DOHH2 (cell line): ENCODE results near the gene NCOA5.

Experiments used
- H3F3A ChIP-seq: fragments of 200-600 bp; sonication (generic), shearing (Covaris generic); 2 replicates; pipeline ENCODE4 v1.6.0; 2016; ENCODE audit warnings: antibody characterized with exemption, mild to moderate bottlenecking; ENCODE audit not compliant: control insufficient read depth, insufficient read depth
- H3K27ac ChIP-seq: fragments of 200-600 bp; sonication (generic); 2 replicates; pipeline ENCODE4 v1.5.1; 2014; ENCODE audit warnings: low read depth, mild to moderate bottlenecking, low read length, moderate library complexity
- H3K27me3 ChIP-seq: fragments of 200-600 bp; sonication (generic); 2 replicates; pipeline ENCODE4 v1.6.1; 2014; ENCODE audit warnings: mild to moderate bottlenecking, low read length, mixed read lengths; ENCODE audit not compliant: control insufficient read depth
- H3K36me3 ChIP-seq: fragments of 200-600 bp; sonication (generic); 2 replicates; pipeline ENCODE4 v1.6.1; 2014; ENCODE audit warnings: mild to moderate bottlenecking, low read length, moderate library complexity, mixed read lengths; ENCODE audit not compliant: control insufficient read depth
- H3K4me1 ChIP-seq: fragments of 200-600 bp; sonication (generic); 2 replicates; pipeline ENCODE4 v1.6.1; 2014; ENCODE audit warnings: mild to moderate bottlenecking, low read length, mixed read lengths; ENCODE audit not compliant: control insufficient read depth
- H3K4me2 ChIP-seq: fragments of 200-600 bp; sonication (generic); 2 replicates; pipeline ENCODE4 v1.6.0; 2014; ENCODE audit warnings: mild to moderate bottlenecking, low read length, moderate library complexity
- H3K4me3 ChIP-seq: fragments of 200-600 bp; sonication (generic); 2 replicates; pipeline ENCODE4 v1.5.1; 2014; ENCODE audit warnings: mild to moderate bottlenecking, low read length, mixed read lengths
- H3K79me2 ChIP-seq: fragments of 200-600 bp; sonication (generic); 2 replicates; pipeline ENCODE4 v1.6.1; 2014; ENCODE audit warnings: mild to moderate bottlenecking, low read length, mixed read lengths; ENCODE audit not compliant: control insufficient read depth
- H3K9me2 ChIP-seq: fragments of 200-600 bp; sonication (generic); replicated peaks from 2 replicates; pipeline ENCODE4 v1.6.1; 2014; ENCODE audit warnings: mild to moderate bottlenecking, low read length, mixed read lengths; ENCODE audit not compliant: control insufficient read depth
- H3K9me3 ChIP-seq: fragments of 200-600 bp; sonication (generic); 2 replicates; pipeline ENCODE4 v1.6.1; 2014; ENCODE audit warnings: antibody characterized with exemption, low read length, mixed read lengths; ENCODE audit not compliant: control insufficient read depth, insufficient read depth
- H4K20me1 ChIP-seq: fragments of 200-600 bp; sonication (generic); 2 replicates; pipeline ENCODE4 v1.6.0; 2014; ENCODE audit warnings: low read depth, mild to moderate bottlenecking, antibody characterized with exemption, low read length, moderate library complexity; ENCODE audit not compliant: control insufficient read depth, insufficient read depth
- CTCF ChIP-seq: fragments of 200-600 bp; sonication (generic); IDR thresholded peaks from one replicate; pipeline ENCODE4 v1.5.1; 2014; ENCODE audit warnings: antibody characterized with exemption, mild to moderate bottlenecking, low read depth, low read length; ENCODE audit not compliant: poor library complexity, severe bottlenecking
- EZH2phosphoT487 ChIP-seq: fragments of 200-600 bp; sonication (generic); IDR thresholded peaks from 2 replicates; pipeline ENCODE4 v1.6.1; 2017; ENCODE audit warnings: borderline replicate concordance, mild to moderate bottlenecking, antibody characterized with exemption, low read length, moderate library complexity, mixed read lengths

Gene NCOA5

GRCh38 chr20:46108435-46108841 lies 18.7 kb upstream of the NCOA5 start:
- H3K4me3 ChIP-seq, result no peak overlapping the region
- H3F3A ChIP-seq, result no peaks in the 10 kb centered on the region; the same call in 1 of the 2 replicates
- no peak for TF ChIP-seq EZH2phosphoT487
- TF ChIP-seq CTCF, result no peak
- H3K4me2 ChIP-seq, result no peak overlapping the region
- peaks cover 32% of the 10 kb centered on the region for H3K4me1 ChIP-seq
- H3K27me3 ChIP-seq, result peaks cover 58% of the 10 kb centered on the region
- H3K36me3 ChIP-seq, result no peaks in the 10 kb centered on the region
- H3K9me3 ChIP-seq, result no peaks in the 10 kb centered on the region
- no peak overlapping the region for H3K27ac ChIP-seq
- H4K20me1 ChIP-seq, result no peaks in the 10 kb centered on the region
- H3K9me2 ChIP-seq, result no peaks in the 10 kb centered on the region
- no peaks in the 10 kb centered on the region for H3K79me2 ChIP-seq

- Histone ChIP-seq H3K36me3 (no peaks in the 10 kb centered on the region), H3K4me1 (peaks cover 25% of the 10 kb centered on the region), H3K9me2 (no peaks in the 10 kb centered on the region), H3K27ac (no peak overlapping the region), H3K9me3 (no peaks in the 10 kb centered on the region), H3K4me3 (no peak overlapping the region), H4K20me1 (no peaks in the 10 kb centered on the region), H3K4me2 (no peak overlapping the region), H3F3A (no peaks in the 10 kb centered on the region; the same call in 1 of the 2 replicates), H3K27me3 (peaks cover 52% of the 10 kb centered on the region), H3K79me2 (no peaks in the 10 kb centered on the region)
- TF ChIP-seq CTCF (no peak), EZH2phosphoT487 (no peak)
These were observed 17.3 kb upstream of the NCOA5 start for GRCh38 chr20:46107061-46107460.

GRCh38 chr20:46104262-46104661 lies 14.5 kb upstream of the NCOA5 start:
- peaks cover 19% of the 10 kb centered on the region for H3K4me1 ChIP-seq

More at GRCh38 chr20:46104262-46104661, 14.5 kb upstream of the NCOA5 start:
- H3F3A ChIP-seq, result no peaks in the 10 kb centered on the region
- TF ChIP-seq CTCF (no peak), EZH2phosphoT487 (no peak)
- no peaks in the 10 kb centered on the region for H3K36me3 ChIP-seq
- H4K20me1 ChIP-seq, result no peaks in the 10 kb centered on the region
- peaks cover 55% of the 10 kb centered on the region for H3K27me3 ChIP-seq
- no peaks in the 10 kb centered on the region for H3K9me2 ChIP-seq
- no peak overlapping the region for H3K4me2 ChIP-seq
- H3K79me2 ChIP-seq, result no peaks in the 10 kb centered on the region
- no peak overlapping the region for H3K27ac ChIP-seq
- no peak overlapping the region for H3K4me3 ChIP-seq
- H3K9me3 ChIP-seq, result no peaks in the 10 kb centered on the region
